MG63 (cell line): ENCODE results near the gene PYDC1. TPM values are rescaled to one million over a fixed set of nuclear protein-coding genes. Genes with fewer than 3 reads are reported as not detected.
"Not testable (repeated sequence)": the region's sequence is repeated elsewhere in the genome, so short reads cannot be mapped to it uniquely, and the experiment has no call there.

Experiments used
- DNase-seq: peaks from one replicate; pipeline ENCODE4 v3.0.0-alpha.2; 2020
- H3K27me3 ChIP-seq: fragments of 250-450 bp; sonication (Bioruptor Pico); 2 replicates; pipeline ENCODE4 v1.5.1; 2020; ENCODE audit warnings: mild to moderate bottlenecking, moderate library complexity
- H3K36me3 ChIP-seq: fragments of 250-450 bp; sonication (Bioruptor Pico); 2 replicates; pipeline ENCODE4 v1.5.1; 2020; ENCODE audit warnings: mild to moderate bottlenecking, moderate library complexity
- H3K4me3 ChIP-seq: fragments of 250-450 bp; sonication (Bioruptor Pico); 2 replicates; pipeline ENCODE4 v1.5.1; 2020; ENCODE audit warnings: mild to moderate bottlenecking, moderate library complexity
- H3K9me3 ChIP-seq: fragments of 250-450 bp; sonication (Bioruptor Pico); 2 replicates; pipeline ENCODE4 v1.5.1; 2020; ENCODE audit warnings: mild to moderate bottlenecking, moderate library complexity
- total RNA-seq: library from RNA; depleted of rRNA; stranded (reverse); fragments of >200 nt; shearing (Covaris generic); gene quantifications from 2 replicates; pipeline ENCODE4 v1.2.3, GENCODE V29; 2014; ENCODE audit warnings: low replicate concordance; rRNA removed

PYDC1 gene
- total RNA-seq = not detected in 2 replicates

- Histone ChIP-seq H3K27me3 (peaks cover 11% of the 10 kb centered on the region; the same call in 1 of the 2 replicates), H3K4me3 (no peak within 1 kb of the TSS), H3K36me3 (no peaks in the 10 kb centered on the region), H3K9me3 (no peaks in the 10 kb centered on the region)
- DNase-seq = no peak
Observed at GRCh38 chr16:31216422-31217135, at the start of gene PYDC1. Gene PYDC1, minus strand, starts transcription at chr16:31217135. Its CDS starts 107 bp downstream, at chr16:31217028.

GRCh38 chr16:31265329-31266245, 48.7 kb upstream of the PYDC1 start:
- DNase-seq = peak; percentile 76
- Histone ChIP-seq H3K27me3 (no peaks in the 10 kb centered on the region; the same call in 1 of the 2 replicates), H3K36me3 (no peaks in the 10 kb centered on the region), H3K4me3 (no peak overlapping the region), H3K9me3 (0 out of 2 replicates have a peak, but pooled peaks cover 5% of the 10 kb centered on the region)

- Histone ChIP-seq H3K4me3 (no peak overlapping the region), H3K36me3 (no peaks in the 10 kb centered on the region), H3K27me3 (peaks cover 10% of the 10 kb centered on the region; the same call in 1 of the 2 replicates), H3K9me3 (no peaks in the 10 kb centered on the region)
- no peak for DNase-seq
Observed at GRCh38 chr16:31262084-31262483, 45.1 kb upstream of the PYDC1 start.

GRCh38 chr16:31260136-31260931, 43.4 kb upstream of the PYDC1 start:
- H3K9me3 ChIP-seq = no peaks in the 10 kb centered on the region
- no peaks in the 10 kb centered on the region for H3K36me3 ChIP-seq
- no peak for DNase-seq
- H3K27me3 ChIP-seq = peaks cover 15% of the 10 kb centered on the region
- H3K4me3 ChIP-seq = no peak overlapping the region

GRCh38 chr16:31258366-31258765, 41.4 kb upstream of the PYDC1 start:
- no peak for DNase-seq
- peaks cover 18% of the 10 kb centered on the region for H3K27me3 ChIP-seq
- H3K36me3 ChIP-seq = no peaks in the 10 kb centered on the region
- H3K4me3 ChIP-seq = no peak overlapping the region
- H3K9me3 ChIP-seq = no peaks in the 10 kb centered on the region

GRCh38 chr16:31256466-31256865, 39.5 kb upstream of the PYDC1 start:
- DNase-seq = no peak
- Histone ChIP-seq H3K36me3 (no peaks in the 10 kb centered on the region), H3K9me3 (no peaks in the 10 kb centered on the region), H3K27me3 (peaks cover 18% of the 10 kb centered on the region), H3K4me3 (no peak overlapping the region)

- no peaks in the 10 kb centered on the region for H3K36me3 ChIP-seq
- no peak for DNase-seq
- no peak overlapping the region for H3K4me3 ChIP-seq
- H3K9me3 ChIP-seq = no peaks in the 10 kb centered on the region
- H3K27me3 ChIP-seq = peaks cover 14% of the 10 kb centered on the region
Observed at GRCh38 chr16:31253642-31254045, 36.7 kb upstream of the PYDC1 start.

GRCh38 chr16:31251435-31251834, 34.5 kb upstream of the PYDC1 start:
- Histone ChIP-seq H3K27me3 (peaks cover 11% of the 10 kb centered on the region), H3K36me3 (no peaks in the 10 kb centered on the region), H3K4me3 (no peak overlapping the region), H3K9me3 (no peaks in the 10 kb centered on the region)
- no peak for DNase-seq

GRCh38 chr16:31250782-31251384, 33.9 kb upstream of the PYDC1 start:
- peaks cover 16% of the 10 kb centered on the region for H3K27me3 ChIP-seq
- no peak for DNase-seq
- H3K9me3 ChIP-seq = no peaks in the 10 kb centered on the region
- no peak overlapping the region for H3K4me3 ChIP-seq
- no peaks in the 10 kb centered on the region for H3K36me3 ChIP-seq

- Histone ChIP-seq H3K36me3 (no peaks in the 10 kb centered on the region), H3K4me3 (no peak overlapping the region), H3K27me3 (peaks cover 11% of the 10 kb centered on the region), H3K9me3 (no peaks in the 10 kb centered on the region)
- no peak for DNase-seq
Observed at GRCh38 chr16:31248344-31248743, 31.4 kb upstream of the PYDC1 start.

- H3K4me3 ChIP-seq = no peak overlapping the region
- DNase-seq = no peak
- H3K36me3 ChIP-seq = no peaks in the 10 kb centered on the region
- peaks cover 11% of the 10 kb centered on the region for H3K27me3 ChIP-seq
- no peaks in the 10 kb centered on the region for H3K9me3 ChIP-seq
Observed at GRCh38 chr16:31246296-31246695, 29.4 kb upstream of the PYDC1 start.

- H3K36me3 ChIP-seq, H3K9me3 ChIP-seq, H3K4me3 ChIP-seq, DNase-seq: not testable (repeated sequence)
- peaks cover 11% of the 10 kb centered on the region for H3K27me3 ChIP-seq
Observed at GRCh38 chr16:31245598-31245997, 28.7 kb upstream of the PYDC1 start.

- Histone ChIP-seq H3K9me3 (no peaks in the 10 kb centered on the region), H3K27me3 (peaks cover 11% of the 10 kb centered on the region), H3K36me3 (no peaks in the 10 kb centered on the region), H3K4me3 (no peak overlapping the region)
- DNase-seq = no peak
Observed at GRCh38 chr16:31243734-31244670, 27.1 kb upstream of the PYDC1 start.

GRCh38 chr16:31242206-31242605, 25.3 kb upstream of the PYDC1 start:
- peak; percentile 72 for DNase-seq
- H3K27me3 ChIP-seq = peaks cover 11% of the 10 kb centered on the region
- no peak overlapping the region for H3K4me3 ChIP-seq
- no peaks in the 10 kb centered on the region for H3K36me3 ChIP-seq
- no peaks in the 10 kb centered on the region for H3K9me3 ChIP-seq

- H3K9me3 ChIP-seq = peaks cover 6% of the 10 kb centered on the region
- H3K4me3 ChIP-seq = no peak overlapping the region
- no peak for DNase-seq
- no peaks in the 10 kb centered on the region for H3K27me3 ChIP-seq
- H3K36me3 ChIP-seq = no peaks in the 10 kb centered on the region
Observed at GRCh38 chr16:31238041-31238440, 21.1 kb upstream of the PYDC1 start.
